ENCODE measurements around the gene PAM16.
"Not testable (repeated sequence)": the region's sequence is repeated elsewhere in the genome, so short reads cannot be mapped to it uniquely, and the experiment has no call there.

The PAM16 gene
- 1.2 to 6.0 (median 5.8) reads per million in 3 donors for total RNA-seq

GRCh38 chr16:4350787-4351659 lies at the start of gene PAM16:
PAM16 (minus strand) TSS chr16:4351321; CDS start chr16:4351234, 87 bp downstream.
- Histone ChIP-seq H3K27ac (ENCODE audit: insufficient read depth, low read length, poor library complexity, severe bottlenecking) (peak within 1 kb of the TSS; percentile 63), H3K36me3 (ENCODE audit: control insufficient read depth, insufficient read depth, low read length) (peaks cover 21% of the 10 kb centered on the region), H3K4me3 (ENCODE audit: insufficient read depth, low read depth, low read length, poor library complexity, severe bottlenecking) (peak within 1 kb of the TSS; percentile 81), H3K27me3 (replicated peaks; ENCODE audit: control insufficient read depth, insufficient read depth, low read length, poor library complexity, severe bottlenecking) (no peaks in the 10 kb centered on the region), H3K4me1 (ENCODE audit: control insufficient read depth, insufficient read depth, low read length, poor library complexity, severe bottlenecking) (peaks cover 12% of the 10 kb centered on the region), H3K9me3 (ENCODE audit: control insufficient read depth, low read length) (no peaks in the 10 kb centered on the region)
- DNase-seq: peak; percentile 94 to 97 (median 96)

- no peak overlapping the region for H3K4me3 ChIP-seq (ENCODE audit: insufficient read depth, low read depth, low read length, poor library complexity, severe bottlenecking)
- no peak overlapping the region for H3K27ac ChIP-seq (ENCODE audit: insufficient read depth, low read length, poor library complexity, severe bottlenecking)
- H3K9me3 ChIP-seq (ENCODE audit: control insufficient read depth, low read length): no peaks in the 10 kb centered on the region
- no peak for DNase-seq
- H3K27me3 ChIP-seq (replicated peaks; ENCODE audit: control insufficient read depth, insufficient read depth, low read length, poor library complexity, severe bottlenecking): no peaks in the 10 kb centered on the region
- H3K4me1 ChIP-seq (ENCODE audit: control insufficient read depth, insufficient read depth, low read length, poor library complexity, severe bottlenecking): peaks cover 4% of the 10 kb centered on the region
- H3K36me3 ChIP-seq (ENCODE audit: control insufficient read depth, insufficient read depth, low read length): peaks cover 79% of the 10 kb centered on the region
These were observed 48.0 kb upstream of the PAM16 start for GRCh38 chr16:4399001-4399730.

- no peak for DNase-seq
- peaks cover 76% of the 10 kb centered on the region for H3K36me3 ChIP-seq (ENCODE audit: control insufficient read depth, insufficient read depth, low read length)
- H3K4me1 ChIP-seq (ENCODE audit: control insufficient read depth, insufficient read depth, low read length, poor library complexity, severe bottlenecking): no peaks in the 10 kb centered on the region
These were observed 44.1 kb upstream of the PAM16 start for GRCh38 chr16:4395055-4395726.

GRCh38 chr16:4393850-4394249 lies 42.7 kb upstream of the PAM16 start:
- not testable (repeated sequence) for H3K4me3 ChIP-seq (ENCODE audit: insufficient read depth, low read depth, low read length, poor library complexity, severe bottlenecking); DNase-seq; H3K9me3 ChIP-seq (ENCODE audit: control insufficient read depth, low read length); H3K27ac ChIP-seq (ENCODE audit: insufficient read depth, low read length, poor library complexity, severe bottlenecking); H3K4me1 ChIP-seq (ENCODE audit: control insufficient read depth, insufficient read depth, low read length, poor library complexity, severe bottlenecking); H3K27me3 ChIP-seq (replicated peaks; ENCODE audit: control insufficient read depth, insufficient read depth, low read length, poor library complexity, severe bottlenecking)
- H3K36me3 ChIP-seq (ENCODE audit: control insufficient read depth, insufficient read depth, low read length): peaks cover 76% of the 10 kb centered on the region

More at GRCh38 chr16:4395055-4395726, 44.1 kb upstream of the PAM16 start:
- H3K27me3 ChIP-seq (replicated peaks; ENCODE audit: control insufficient read depth, insufficient read depth, low read length, poor library complexity, severe bottlenecking): no peaks in the 10 kb centered on the region
- no peak overlapping the region for H3K4me3 ChIP-seq (ENCODE audit: insufficient read depth, low read depth, low read length, poor library complexity, severe bottlenecking)
- H3K9me3 ChIP-seq (ENCODE audit: control insufficient read depth, low read length): no peaks in the 10 kb centered on the region
- no peak overlapping the region for H3K27ac ChIP-seq (ENCODE audit: insufficient read depth, low read length, poor library complexity, severe bottlenecking)

GRCh38 chr16:4393240-4393600 lies 42.1 kb upstream of the PAM16 start:
- H3K4me1 ChIP-seq (ENCODE audit: control insufficient read depth, insufficient read depth, low read length, poor library complexity, severe bottlenecking): no peaks in the 10 kb centered on the region

GRCh38 chr16:4392382-4393239 lies 41.5 kb upstream of the PAM16 start:
- Histone ChIP-seq H3K27me3 (replicated peaks; ENCODE audit: control insufficient read depth, insufficient read depth, low read length, poor library complexity, severe bottlenecking) (no peaks in the 10 kb centered on the region), H3K4me1 (ENCODE audit: control insufficient read depth, insufficient read depth, low read length, poor library complexity, severe bottlenecking) (no peaks in the 10 kb centered on the region), H3K27ac (ENCODE audit: insufficient read depth, low read length, poor library complexity, severe bottlenecking) (no peak overlapping the region), H3K4me3 (ENCODE audit: insufficient read depth, low read depth, low read length, poor library complexity, severe bottlenecking) (no peak overlapping the region), H3K9me3 (ENCODE audit: control insufficient read depth, low read length) (no peaks in the 10 kb centered on the region), H3K36me3 (ENCODE audit: control insufficient read depth, insufficient read depth, low read length) (peaks cover 80% of the 10 kb centered on the region)
- no peak for DNase-seq

More at GRCh38 chr16:4393240-4393600, 42.1 kb upstream of the PAM16 start:
- DNase-seq: no peak
- no peak overlapping the region for H3K27ac ChIP-seq (ENCODE audit: insufficient read depth, low read length, poor library complexity, severe bottlenecking)
- no peaks in the 10 kb centered on the region for H3K27me3 ChIP-seq (replicated peaks; ENCODE audit: control insufficient read depth, insufficient read depth, low read length, poor library complexity, severe bottlenecking)
- no peak overlapping the region for H3K4me3 ChIP-seq (ENCODE audit: insufficient read depth, low read depth, low read length, poor library complexity, severe bottlenecking)
- H3K36me3 ChIP-seq (ENCODE audit: control insufficient read depth, insufficient read depth, low read length): peaks cover 80% of the 10 kb centered on the region
- no peaks in the 10 kb centered on the region for H3K9me3 ChIP-seq (ENCODE audit: control insufficient read depth, low read length)

- H3K4me1 ChIP-seq (ENCODE audit: control insufficient read depth, insufficient read depth, low read length, poor library complexity, severe bottlenecking): no peaks in the 10 kb centered on the region
- peaks cover 88% of the 10 kb centered on the region for H3K36me3 ChIP-seq (ENCODE audit: control insufficient read depth, insufficient read depth, low read length)
These were observed 40.7 kb upstream of the PAM16 start for GRCh38 chr16:4391631-4392381.

GRCh38 chr16:4390266-4391260 lies 39.4 kb upstream of the PAM16 start:
- Histone ChIP-seq H3K9me3 (ENCODE audit: control insufficient read depth, low read length) (no peaks in the 10 kb centered on the region), H3K27me3 (replicated peaks; ENCODE audit: control insufficient read depth, insufficient read depth, low read length, poor library complexity, severe bottlenecking) (no peaks in the 10 kb centered on the region), H3K4me3 (ENCODE audit: insufficient read depth, low read depth, low read length, poor library complexity, severe bottlenecking) (no peak overlapping the region), H3K36me3 (ENCODE audit: control insufficient read depth, insufficient read depth, low read length) (peaks cover 93% of the 10 kb centered on the region), H3K4me1 (ENCODE audit: control insufficient read depth, insufficient read depth, low read length, poor library complexity, severe bottlenecking) (no peaks in the 10 kb centered on the region), H3K27ac (ENCODE audit: insufficient read depth, low read length, poor library complexity, severe bottlenecking) (no peak overlapping the region)
- DNase-seq: no peak

More at GRCh38 chr16:4391631-4392381, 40.7 kb upstream of the PAM16 start:
- Histone ChIP-seq H3K27ac (ENCODE audit: insufficient read depth, low read length, poor library complexity, severe bottlenecking) (no peak overlapping the region), H3K9me3 (ENCODE audit: control insufficient read depth, low read length) (no peaks in the 10 kb centered on the region), H3K27me3 (replicated peaks; ENCODE audit: control insufficient read depth, insufficient read depth, low read length, poor library complexity, severe bottlenecking) (no peaks in the 10 kb centered on the region), H3K4me3 (ENCODE audit: insufficient read depth, low read depth, low read length, poor library complexity, severe bottlenecking) (no peak overlapping the region)
- DNase-seq: no peak

Measured in effector memory CD4-positive, alpha-beta T cell (primary cell).